ENCODE measurements around the gene HSD17B14.

Gene HSD17B14

DNA sequence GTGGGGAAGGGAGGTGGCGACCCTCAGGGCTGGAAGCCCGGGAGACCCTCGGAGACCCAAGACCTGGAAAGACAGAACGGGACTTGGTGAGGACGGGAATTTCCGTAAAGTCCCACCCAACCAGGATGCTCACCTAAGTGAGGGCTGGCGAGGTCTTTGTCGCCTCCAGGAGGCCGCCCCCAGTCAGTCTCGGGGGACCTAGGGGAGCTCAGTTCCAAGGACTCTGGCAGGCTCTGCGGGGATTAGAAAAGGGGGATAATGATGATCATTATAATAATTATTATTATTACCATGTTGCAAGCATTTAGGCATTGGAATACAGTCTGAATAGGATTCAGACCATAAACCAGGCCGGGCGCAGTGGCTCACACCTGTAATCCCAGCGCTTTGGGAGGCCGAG lies 9.1 kb upstream of the HSD17B14 start:
- TF ChIP-seq, protein P1, sequence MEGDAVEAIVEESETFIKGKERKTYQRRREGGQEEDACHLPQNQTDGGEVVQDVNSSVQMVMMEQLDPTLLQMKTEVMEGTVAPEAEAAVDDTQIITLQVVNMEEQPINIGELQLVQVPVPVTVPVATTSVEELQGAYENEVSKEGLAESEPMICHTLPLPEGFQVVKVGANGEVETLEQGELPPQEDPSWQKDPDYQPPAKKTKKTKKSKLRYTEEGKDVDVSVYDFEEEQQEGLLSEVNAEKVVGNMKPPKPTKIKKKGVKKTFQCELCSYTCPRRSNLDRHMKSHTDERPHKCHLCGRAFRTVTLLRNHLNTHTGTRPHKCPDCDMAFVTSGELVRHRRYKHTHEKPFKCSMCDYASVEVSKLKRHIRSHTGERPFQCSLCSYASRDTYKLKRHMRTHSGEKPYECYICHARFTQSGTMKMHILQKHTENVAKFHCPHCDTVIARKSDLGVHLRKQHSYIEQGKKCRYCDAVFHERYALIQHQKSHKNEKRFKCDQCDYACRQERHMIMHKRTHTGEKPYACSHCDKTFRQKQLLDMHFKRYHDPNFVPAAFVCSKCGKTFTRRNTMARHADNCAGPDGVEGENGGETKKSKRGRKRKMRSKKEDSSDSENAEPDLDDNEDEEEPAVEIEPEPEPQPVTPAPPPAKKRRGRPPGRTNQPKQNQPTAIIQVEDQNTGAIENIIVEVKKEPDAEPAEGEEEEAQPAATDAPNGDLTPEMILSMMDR (conservative IDR thresholded peaks at IDR 0.05) = no peak
- TF ChIP-seq ZFX (IDR thresholded peaks at IDR 0.05) = no peak
- H3K27ac ChIP-seq = no peak overlapping the region

DNA sequence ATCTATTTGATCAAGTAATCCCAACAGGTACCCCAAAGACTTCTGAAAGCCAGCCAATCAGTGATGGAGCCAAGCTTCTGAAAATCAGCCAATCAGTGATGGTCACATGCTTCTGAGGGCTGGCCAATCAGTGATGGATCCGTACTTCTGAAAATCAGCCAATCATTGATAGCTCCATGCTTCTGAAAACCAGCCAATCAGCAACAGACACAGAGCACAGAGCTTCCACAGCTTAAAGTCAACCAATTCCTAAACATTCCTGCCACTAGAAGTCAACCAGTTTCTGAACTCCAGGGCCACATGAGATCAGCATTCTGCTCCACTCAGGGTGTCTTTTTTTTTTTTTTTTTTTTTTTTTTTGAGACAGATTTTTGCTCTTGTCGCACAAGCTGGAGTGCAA lies 8.2 kb upstream of the HSD17B14 start:
- no peak for TF ChIP-seq ZFX (IDR thresholded peaks at IDR 0.05)
- TF ChIP-seq, protein P1 (conservative IDR thresholded peaks at IDR 0.05) = no peak
- H3K27ac ChIP-seq = no peak overlapping the region

DNA sequence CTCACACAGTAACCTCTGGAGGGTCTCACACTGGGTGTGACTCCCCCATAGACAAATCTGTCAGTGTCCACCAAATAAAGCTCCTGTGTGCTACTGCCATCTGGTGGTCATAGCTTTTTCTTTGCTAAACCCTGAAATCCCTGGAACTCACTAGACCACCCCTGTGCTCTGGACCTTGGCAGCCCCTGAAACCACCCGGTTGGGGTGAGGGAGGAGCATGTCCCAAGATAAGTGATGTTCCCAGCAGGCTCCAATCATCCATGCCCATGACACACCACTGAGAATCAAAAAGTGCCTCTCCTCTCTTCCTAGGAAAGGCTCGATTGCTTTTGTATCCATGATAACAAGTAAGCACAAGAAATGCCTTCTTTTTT lies 6.5 kb upstream of the HSD17B14 start:
- TF ChIP-seq ZFX (IDR thresholded peaks at IDR 0.05) = no peak
- TF ChIP-seq, protein P1 (conservative IDR thresholded peaks at IDR 0.05) = peak; percentile 77
- no peak overlapping the region for H3K27ac ChIP-seq

DNA sequence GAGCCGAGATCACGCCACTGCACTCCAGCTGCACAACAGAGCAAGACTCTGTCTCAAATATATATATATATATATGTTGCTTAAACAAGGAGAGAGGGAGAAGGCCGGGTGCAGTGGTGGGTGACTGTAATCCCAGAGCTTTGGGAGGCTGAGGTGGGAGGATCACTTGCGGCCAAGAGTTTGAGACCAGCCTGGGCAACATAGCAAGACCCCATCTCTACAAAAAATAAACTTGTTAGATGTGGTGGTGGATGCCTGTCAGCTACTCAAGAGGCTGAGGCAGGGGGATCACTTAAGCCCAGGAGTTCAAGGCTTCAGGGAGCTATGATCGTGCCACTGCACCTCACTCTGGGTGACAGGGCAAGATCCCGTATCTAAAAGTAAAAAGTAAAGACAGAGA lies 5.3 kb upstream of the HSD17B14 start:
- H3K27ac ChIP-seq = no peak overlapping the region
- TF ChIP-seq, protein P1 (conservative IDR thresholded peaks at IDR 0.05) = no peak
- no peak for TF ChIP-seq ZFX (IDR thresholded peaks at IDR 0.05)

DNA sequence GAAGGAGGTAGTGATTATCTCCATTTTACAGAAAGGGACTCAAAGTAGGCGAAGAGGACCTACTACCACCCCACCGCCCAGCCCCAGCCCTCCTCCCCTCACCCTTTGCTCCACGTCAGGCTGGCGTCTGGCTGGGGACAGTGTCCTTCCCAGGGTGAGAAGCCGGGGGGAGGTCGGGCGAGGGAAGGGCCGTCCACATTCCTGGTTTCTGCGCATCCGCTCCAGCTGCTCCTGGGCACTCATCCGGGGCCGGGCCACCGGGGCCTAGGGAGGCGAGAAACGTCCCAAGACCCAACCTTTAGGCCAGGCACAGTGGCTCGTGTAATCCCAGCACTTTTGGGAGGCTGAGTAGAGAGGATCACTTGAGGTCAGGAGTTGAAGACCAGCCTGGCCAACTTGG lies 4.8 kb upstream of the HSD17B14 start:
- H3K27ac ChIP-seq = no peak overlapping the region
- TF ChIP-seq, protein P1 (conservative IDR thresholded peaks at IDR 0.05) = no peak
- no peak for TF ChIP-seq ZFX (IDR thresholded peaks at IDR 0.05)

DNA sequence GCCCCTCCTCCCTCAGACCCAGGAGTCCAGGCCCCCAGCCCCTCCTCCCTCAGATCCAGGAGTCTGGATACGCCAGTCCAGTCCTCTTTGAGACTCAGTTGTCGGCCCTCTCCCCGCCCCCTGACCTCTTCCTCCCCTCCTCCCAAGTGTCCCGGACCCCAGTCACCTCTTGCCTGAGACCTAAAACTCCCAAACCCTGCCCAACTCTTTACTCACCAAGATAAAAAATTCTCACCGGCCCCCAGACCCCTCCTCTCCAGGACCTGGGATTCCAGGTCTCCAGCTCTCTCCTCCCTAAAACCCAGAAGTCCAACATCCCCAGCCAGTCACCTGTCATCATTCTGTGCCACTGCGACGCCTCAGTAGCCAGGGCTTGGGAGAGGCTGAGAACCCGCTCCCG lies 1.4 kb upstream of the HSD17B14 start:
- no peak for TF ChIP-seq ZFX (IDR thresholded peaks at IDR 0.05)
- TF ChIP-seq, protein P1 (conservative IDR thresholded peaks at IDR 0.05) = no peak
- H3K27ac ChIP-seq = no peak overlapping the region

DNA sequence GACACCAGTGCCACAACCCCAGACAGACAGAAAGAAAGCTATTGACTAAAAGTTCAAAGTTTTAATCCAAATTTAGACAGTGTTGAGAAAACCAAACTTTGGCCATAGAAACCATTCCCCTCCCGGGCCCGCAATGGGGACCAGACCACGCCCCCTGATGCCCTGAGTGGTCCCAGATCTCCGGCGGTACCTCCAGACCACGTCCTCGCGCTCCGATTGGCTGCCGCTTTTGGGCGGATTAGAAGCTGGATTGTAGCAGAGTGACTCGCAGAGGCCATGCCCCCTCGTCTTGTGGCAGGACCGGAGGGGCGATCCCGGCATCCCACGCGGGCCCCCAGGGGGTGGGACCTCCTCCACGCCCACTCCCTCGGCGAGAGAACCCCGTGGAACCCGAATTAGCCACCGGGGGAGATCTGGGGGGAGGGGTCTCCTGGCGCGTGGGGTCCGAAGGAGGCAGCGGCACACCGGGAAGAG lies 797 bp upstream of the HSD17B14 start:
- H3K27ac ChIP-seq = no peak overlapping the region
- TF ChIP-seq, protein P1 (conservative IDR thresholded peaks at IDR 0.05) = no peak
- TF ChIP-seq ZFX (IDR thresholded peaks at IDR 0.05) = no peak

All from C4-2B (cell line).